GM12801 (cell line): ENCODE measurements around the gene MCOLN1.

Source experiments
- CTCF ChIP-seq: IDR thresholded peaks from one replicate; pipeline ENCODE4 v1.5.1; 2011; ENCODE audit warnings: control low read depth; ENCODE audit not compliant: insufficient read length; ENCODE audit errors: extremely low read depth

MCOLN1 gene

DNA sequence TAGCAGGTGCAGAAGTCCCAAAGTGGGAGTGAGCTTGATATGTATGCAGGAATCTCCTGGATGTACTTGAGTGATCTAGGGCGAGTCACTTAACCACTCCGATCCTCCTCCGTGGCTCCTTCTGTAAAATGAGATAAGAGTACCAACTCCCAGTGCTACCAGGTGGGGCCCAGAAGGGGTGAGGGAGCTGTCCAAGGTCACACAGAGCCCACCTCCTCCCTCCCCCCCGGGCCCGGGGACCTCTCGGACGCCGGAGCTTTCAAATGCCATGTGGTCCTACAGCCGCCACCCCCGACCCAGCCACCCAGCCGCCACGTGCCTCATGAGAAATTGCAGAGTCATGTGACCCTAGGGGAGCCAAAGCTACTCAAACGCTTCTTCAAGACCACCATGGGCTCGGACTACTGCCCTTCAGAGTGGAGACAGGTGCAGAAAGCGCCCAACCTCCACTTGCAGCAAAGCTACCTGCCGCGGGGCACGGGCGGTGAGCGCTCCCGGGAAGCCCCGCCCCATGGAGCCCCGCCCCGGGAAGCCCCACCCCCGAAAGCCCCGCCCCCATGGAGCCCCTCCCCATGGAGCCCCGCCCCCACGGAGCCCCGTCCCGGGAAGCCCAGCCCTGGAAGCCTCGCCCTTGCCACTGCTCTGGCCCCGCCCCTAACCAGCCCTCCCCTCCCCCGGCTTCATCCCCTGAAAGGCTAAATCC lies 16.6 kb upstream of the MCOLN1 start:
- no peak for TF ChIP-seq CTCF

DNA sequence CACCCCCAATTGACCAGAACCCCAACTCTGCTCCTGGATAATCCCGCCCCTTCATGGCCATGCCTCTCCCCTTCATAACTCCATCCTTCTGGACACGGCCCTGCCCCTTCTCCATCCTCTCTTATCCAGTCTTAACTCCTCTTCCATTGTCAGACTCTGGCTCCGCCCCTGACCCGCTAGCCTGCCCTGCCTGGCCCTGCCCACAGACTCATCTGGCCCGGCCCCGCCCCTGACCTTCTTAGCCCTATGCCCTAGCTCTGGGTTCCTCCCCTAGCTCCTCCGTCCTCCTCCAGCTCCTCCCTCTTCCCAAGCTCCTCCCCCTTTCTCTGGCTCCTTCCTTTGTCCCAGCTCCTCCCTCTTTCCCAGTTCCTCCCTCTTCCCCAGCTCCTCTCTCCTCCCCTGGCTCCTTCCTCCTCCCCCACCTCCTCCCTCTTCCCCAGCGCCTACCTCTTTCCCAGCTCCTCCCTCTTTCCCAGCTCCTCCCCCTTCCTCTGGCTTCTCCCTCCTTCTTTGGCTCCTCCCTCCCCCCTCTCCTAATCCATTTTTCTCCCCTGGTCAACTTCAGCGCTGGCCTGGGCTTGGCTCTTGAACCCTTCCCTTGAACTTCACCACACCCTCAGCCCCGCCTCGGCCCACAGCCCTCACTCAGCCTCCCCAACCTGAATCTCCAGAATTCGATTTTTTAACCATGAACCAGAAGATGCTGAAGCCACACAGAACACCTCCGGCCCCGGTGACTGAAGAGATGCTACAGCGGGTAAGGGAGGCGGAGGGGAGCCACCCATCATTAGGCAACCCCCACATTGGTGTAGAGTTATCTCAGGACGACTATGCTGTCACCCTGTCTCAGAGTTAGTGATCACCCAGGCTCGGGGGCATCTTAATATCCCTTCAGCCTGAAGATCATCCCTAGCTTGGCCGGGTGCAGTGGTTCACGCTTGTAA lies 15.8 kb upstream of the MCOLN1 start:
- TF ChIP-seq CTCF: no peak

- TF ChIP-seq CTCF: no peak
These were observed 14.5 kb upstream of the MCOLN1 start for GRCh38 chr19:7507884-7508283.

- no peak for TF ChIP-seq CTCF
These were observed 12.8 kb upstream of the MCOLN1 start for GRCh38 chr19:7509625-7510024.

DNA sequence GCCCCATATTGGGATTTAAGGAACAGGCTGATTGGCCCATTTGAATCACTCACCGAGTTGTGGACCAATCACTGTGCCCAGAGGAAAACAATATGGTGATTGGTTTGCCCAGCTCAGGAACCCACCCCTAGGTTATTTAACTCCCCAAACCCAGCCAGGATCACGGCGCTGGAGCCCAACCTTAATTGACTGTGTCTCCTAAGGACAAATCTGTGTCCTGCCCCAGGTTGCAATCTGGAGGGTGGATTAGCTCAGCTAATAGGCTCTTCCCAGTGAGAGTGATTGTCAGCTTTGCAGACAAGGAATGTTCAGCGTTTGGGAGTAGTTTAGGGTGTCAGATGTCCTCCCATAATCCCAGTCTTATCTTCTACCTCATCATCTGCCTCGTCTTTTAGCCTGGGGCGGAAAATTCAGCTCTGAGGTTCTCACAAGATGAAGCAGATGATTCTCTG lies 10.0 kb upstream of the MCOLN1 start:
- TF ChIP-seq CTCF: no peak

DNA sequence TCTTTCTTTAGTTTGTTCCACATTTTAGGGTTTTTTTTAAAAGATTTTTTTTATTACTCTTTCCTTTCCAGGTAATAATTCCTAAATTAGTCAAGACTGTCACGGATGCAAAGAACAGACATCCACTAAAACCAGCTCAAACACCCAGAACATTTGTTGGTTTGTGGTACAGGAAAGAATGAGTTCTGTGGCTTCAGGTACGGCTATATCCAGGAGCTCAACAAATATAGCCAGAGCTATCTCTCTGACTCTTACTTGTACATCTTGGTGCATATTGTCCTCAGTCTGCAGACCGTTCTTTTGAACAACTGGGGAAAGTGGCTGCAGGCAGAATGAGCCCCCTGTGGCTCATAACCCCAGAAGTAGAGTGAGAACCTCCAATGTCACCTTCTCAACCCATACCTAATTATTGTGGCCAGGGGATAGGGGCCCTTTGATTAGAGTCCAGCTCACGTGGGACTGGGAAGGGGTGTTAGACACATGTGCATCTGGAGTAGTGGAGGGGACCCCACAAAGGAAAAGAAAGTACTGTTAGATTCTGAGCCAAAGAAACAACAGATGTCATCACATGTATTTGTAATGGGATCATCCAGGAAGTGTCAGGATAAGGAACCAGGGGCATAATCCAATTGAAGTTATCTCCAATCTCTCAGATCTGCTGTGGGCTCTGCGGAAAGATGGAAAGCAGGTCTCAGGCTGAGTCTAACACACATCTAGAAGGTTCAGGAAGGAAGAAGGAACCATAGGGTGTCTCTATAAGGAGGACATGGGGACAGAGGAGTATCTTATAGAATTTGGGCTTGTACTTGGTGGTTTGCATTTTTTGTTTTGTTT lies 8.4 kb upstream of the MCOLN1 start:
- no peak for TF ChIP-seq CTCF
